Measurements from ENCODE around the gene DHX34. TPM values are rescaled to one million over a fixed set of nuclear protein-coding genes. Genes with fewer than 3 reads are reported as not detected.

Gene DHX34
- total and polyA plus RNA-seq, 2 experiments from 2014 or later: 10.7 to 17.6 TPM

GRCh38 chr19:47377801-47378200, 28.7 kb downstream of the DHX34 start:
- no peak for DNase-seq (ENCODE audit: low spot score)
- Histone ChIP-seq H2AFZ (no peak overlapping the region), H4K20me1 (ENCODE audit: insufficient read depth, poor library complexity, severe bottlenecking) (no peaks in the 10 kb centered on the region), H3K79me2 (no peaks in the 10 kb centered on the region), H3K27me3 (no peaks in the 10 kb centered on the region), H3K27ac (no peak overlapping the region), H3K9me3 (ENCODE audit: low read depth) (no peaks in the 10 kb centered on the region), H3K36me3 (replicated peaks; ENCODE audit: insufficient read depth, low read depth) (no peaks in the 10 kb centered on the region), H3K4me3 (no peak overlapping the region), H3K9me2 (replicated peaks; ENCODE audit: insufficient read depth) (no peaks in the 10 kb centered on the region), H3K4me2 (no peak overlapping the region), H3K4me1 (ENCODE audit: insufficient read depth) (no peaks in the 10 kb centered on the region)
- 89% methylated on average over 12 of the region's 12 CpGs for WGBS (ENCODE audit: low lambda C conversion rate, missing lambda C conversion rate)
- no peak for TF ChIP-seq CTCF (IDR thresholded peaks at IDR 0.05; ENCODE audit: poor library complexity)
- no peak for TF ChIP-seq EZH2phosphoT487 (IDR thresholded peaks at IDR 0.05; ENCODE audit: low read depth, severe bottlenecking, unreplicated experiment)
- TF ChIP-seq EZH2 (IDR thresholded peaks at IDR 0.05; ENCODE audit: borderline replicate concordance): no peak

GRCh38 chr19:47378246-47378645, 29.1 kb downstream of the DHX34 start:
- Histone ChIP-seq H3K4me1 (ENCODE audit: insufficient read depth) (no peaks in the 10 kb centered on the region), H2AFZ (no peak overlapping the region), H3K9me2 (replicated peaks; ENCODE audit: insufficient read depth) (no peaks in the 10 kb centered on the region), H3K9me3 (ENCODE audit: low read depth) (no peaks in the 10 kb centered on the region), H3K36me3 (replicated peaks; ENCODE audit: insufficient read depth, low read depth) (no peaks in the 10 kb centered on the region), H3K4me3 (no peak overlapping the region), H4K20me1 (ENCODE audit: insufficient read depth, poor library complexity, severe bottlenecking) (no peaks in the 10 kb centered on the region), H3K27ac (no peak overlapping the region), H3K27me3 (no peaks in the 10 kb centered on the region), H3K4me2 (no peak overlapping the region), H3K79me2 (no peaks in the 10 kb centered on the region)
- no peak for DNase-seq (ENCODE audit: low spot score)
- no peak for TF ChIP-seq EZH2phosphoT487 (IDR thresholded peaks at IDR 0.05; ENCODE audit: low read depth, severe bottlenecking, unreplicated experiment)
- TF ChIP-seq CTCF (IDR thresholded peaks at IDR 0.05; ENCODE audit: poor library complexity): no peak
- WGBS (ENCODE audit: low lambda C conversion rate, missing lambda C conversion rate): 93% methylated on average over 11 of the region's 11 CpGs

- TF ChIP-seq EZH2phosphoT487 (IDR thresholded peaks at IDR 0.05; ENCODE audit: low read depth, severe bottlenecking, unreplicated experiment) (no peak), CTCF (IDR thresholded peaks at IDR 0.05; ENCODE audit: poor library complexity) (no peak), EZH2 (IDR thresholded peaks at IDR 0.05; ENCODE audit: borderline replicate concordance) (no peak)
- Histone ChIP-seq H3K27ac (no peak overlapping the region), H3K4me2 (no peak overlapping the region), H3K36me3 (replicated peaks; ENCODE audit: insufficient read depth, low read depth) (no peaks in the 10 kb centered on the region), H3K4me3 (no peak overlapping the region), H3K79me2 (no peaks in the 10 kb centered on the region), H4K20me1 (ENCODE audit: insufficient read depth, poor library complexity, severe bottlenecking) (no peaks in the 10 kb centered on the region), H3K4me1 (ENCODE audit: insufficient read depth) (no peaks in the 10 kb centered on the region), H3K27me3 (no peaks in the 10 kb centered on the region), H3K9me2 (replicated peaks; ENCODE audit: insufficient read depth) (no peaks in the 10 kb centered on the region), H2AFZ (no peak overlapping the region), H3K9me3 (ENCODE audit: low read depth) (no peaks in the 10 kb centered on the region)
- whole genome bisulfite sequencing (ENCODE audit: low lambda C conversion rate, missing lambda C conversion rate): 96% methylated on average over 23 of the region's 23 CpGs
- no peak for DNase-seq (ENCODE audit: low spot score)
Measured at GRCh38 chr19:47379381-47379938, 30.3 kb downstream of the DHX34 start.

GRCh38 chr19:47380559-47380958, 31.4 kb downstream of the DHX34 start:
- Histone ChIP-seq H3K27me3 (no peaks in the 10 kb centered on the region), H3K4me3 (no peak overlapping the region), H3K79me2 (no peaks in the 10 kb centered on the region), H3K9me2 (replicated peaks; ENCODE audit: insufficient read depth) (no peaks in the 10 kb centered on the region), H3K4me2 (no peak overlapping the region), H3K9me3 (ENCODE audit: low read depth) (no peaks in the 10 kb centered on the region), H2AFZ (no peak overlapping the region), H3K4me1 (ENCODE audit: insufficient read depth) (no peaks in the 10 kb centered on the region), H4K20me1 (ENCODE audit: insufficient read depth, poor library complexity, severe bottlenecking) (no peaks in the 10 kb centered on the region), H3K27ac (no peak overlapping the region), H3K36me3 (replicated peaks; ENCODE audit: insufficient read depth, low read depth) (no peaks in the 10 kb centered on the region)
- DNase-seq (ENCODE audit: low spot score): no peak
- WGBS (ENCODE audit: low lambda C conversion rate, missing lambda C conversion rate): 94% methylated on average over 4 of the region's 6 CpGs
- TF ChIP-seq CTCF (IDR thresholded peaks at IDR 0.05; ENCODE audit: poor library complexity): no peak
- no peak for TF ChIP-seq EZH2phosphoT487 (IDR thresholded peaks at IDR 0.05; ENCODE audit: low read depth, severe bottlenecking, unreplicated experiment)
- TF ChIP-seq EZH2 (IDR thresholded peaks at IDR 0.05; ENCODE audit: borderline replicate concordance): no peak

All from hepatocyte (in vitro differentiated cells).